Panc1 (cell line): ENCODE results near the gene MAG. TPM values are rescaled to one million over a fixed set of nuclear protein-coding genes. Genes with fewer than 3 reads are reported as not detected.
A peak's percentile ranks its signal among the peaks of the same experiment; 100 is the strongest.

Experiments used
- ATAC-seq: fragments of 200-7000 bp; cut with Tn5 transposase; 2 replicates; pipeline ENCODE4 v1.9.1; 2020; ENCODE audit warnings: mild to moderate bottlenecking, moderate library complexity
- BruUV-seq: library from RNA; stranded (reverse); fragments of 400-500 nt; replicated peaks from 2 replicates; lab custom pipeline; 2021; lab: Mats Ljungman, UMichigan
- CTCF ChIA-PET: fragments of 300-600 bp; sonication (Branson Sonifier 250); formaldehyde crosslinking; loops from one replicate; lab custom pipeline; 2022; ENCODE audit warnings: antibody characterized with exemption; lab: Charles Lee
- POLR2A ChIA-PET: fragments of 300-600 bp; sonication (Branson Sonifier 250); formaldehyde crosslinking; loops from one replicate; lab custom pipeline; 2022; ENCODE audit warnings: antibody characterized with exemption; lab: Charles Lee
- DNase-seq: peaks from one replicate; pipeline ENCODE4 v3.0.0-alpha.2; 2010; ENCODE audit warnings: low read depth, low spot score
- H3K27ac ChIP-seq: 2 replicates; pipeline ENCODE4 v1.5.1; 2011; ENCODE audit warnings: mild to moderate bottlenecking, low read length, inconsistent platforms
- H3K27me3 ChIP-seq: fragments of 200-500 bp; sonication (Bioruptor generic); 2 replicates; pipeline ENCODE4 v1.6.0; 2014; ENCODE audit warnings: low read length, inconsistent platforms; ENCODE audit not compliant: control insufficient read depth, insufficient read depth
- H3K36me3 ChIP-seq: fragments of 200-500 bp; sonication (Bioruptor generic); 2 replicates; pipeline ENCODE4 v1.5.1; 2014; ENCODE audit warnings: inconsistent platforms, mild to moderate bottlenecking, low read length, moderate library complexity; ENCODE audit not compliant: control insufficient read depth, insufficient read depth
- H3K4me1 ChIP-seq: 2 replicates; pipeline ENCODE4 v1.5.1; 2011; ENCODE audit warnings: inconsistent platforms, mild to moderate bottlenecking, low read length, moderate library complexity; ENCODE audit not compliant: control insufficient read depth, insufficient read depth
- H3K4me3 ChIP-seq, 2 experiments: 2 replicates each; pipeline ENCODE4 v1.5.1; 2011 to 2012; ENCODE audit warnings: low read depth in 2 of 2, low read length in 2 of 2, mild to moderate bottlenecking in 2 of 2, inconsistent platforms in 1 of 2, moderate library complexity in 1 of 2
- H3K9me3 ChIP-seq: fragments of 200-500 bp; sonication (Bioruptor generic); 2 replicates; pipeline ENCODE4 v1.5.1; 2014; ENCODE audit warnings: low read depth, mild to moderate bottlenecking, inconsistent platforms, low read length, moderate library complexity; ENCODE audit not compliant: control insufficient read depth, insufficient read depth
- CTCF ChIP-seq: fragments of 450-650 bp; IDR thresholded peaks from 2 replicates; pipeline ENCODE4 v1.5.1; 2017; ENCODE audit warnings: mild to moderate bottlenecking
- POLR2AphosphoS5 ChIP-seq: IDR thresholded peaks from 2 replicates; pipeline ENCODE4 v1.6.1; 2012; ENCODE audit warnings: mild to moderate bottlenecking, low read depth, low read length, moderate library complexity
- REST ChIP-seq, 2 experiments: IDR thresholded peaks; 2 replicates each; pipeline ENCODE4 v1.6.1; 2011 to 2012; ENCODE audit warnings: low read depth in 2 of 2, control low read depth in 1 of 2, low read length in 1 of 2, mild to moderate bottlenecking in 1 of 2, moderate library complexity in 1 of 2; ENCODE audit not compliant: insufficient read depth in 1 of 2
- SIN3A ChIP-seq: IDR thresholded peaks from 2 replicates; pipeline ENCODE4 v1.6.1; 2012; ENCODE audit warnings: low read depth, mild to moderate bottlenecking, low read length, moderate library complexity, borderline replicate concordance; ENCODE audit not compliant: insufficient read depth
- TCF7L2 ChIP-seq: IDR thresholded peaks from 2 replicates; pipeline ENCODE4 v1.6.1; 2011; ENCODE audit warnings: mild to moderate bottlenecking, low read depth, low read length, inconsistent platforms
- in situ Hi-C: cut with HindIII; loops from 2 replicates; pipeline ENCODE4 v1.10.0; 2016; ENCODE audit warnings: low sequenced_read_pairs, low pct_unique_long_range_greater_than_20kb
- intact Hi-C: fragments of 100-400 bp; cut with micrococcal nuclease; formaldehyde crosslinking; loops from one replicate; pipeline ENCODE4 v1.10.0; 2022; ENCODE audit not compliant: unreplicated experiment
- total RNA-seq: library from RNA; stranded (reverse); gene quantifications from one replicate; pipeline ENCODE4 v1.2.1, GENCODE V29; 2021; ENCODE audit not compliant: unreplicated experiment

MAG gene
- total RNA-seq, 1 experiment from 2014 or later = not detected

GRCh38 chr19:35270381-35270811 lies 21.6 kb upstream of the MAG start:
- H3K4me1 ChIP-seq = peaks cover 14% of the 10 kb centered on the region
- H3K36me3 ChIP-seq = peaks cover 14% of the 10 kb centered on the region
- no peaks in the 10 kb centered on the region for H3K9me3 ChIP-seq
- TF ChIP-seq CTCF (no peak), SIN3A (no peak), POLR2AphosphoS5 (no peak), REST (IDR thresholded peaks at IDR 0.05; ENCODE audit: insufficient read depth in 1 of 2, low read depth in 2 of 2, low read length in 1 of 2) (no peak), TCF7L2 (no peak)
- BruUV-seq = no TSS peak
- peak overlapping the region in 1 of 2 experiments; percentile 36; a peak in 2 of 4 replicates for H3K4me3 ChIP-seq
- ATAC-seq (no peak), DNase-seq (no peak)
- no peak overlapping the region for H3K27ac ChIP-seq
- no peaks in the 10 kb centered on the region for H3K27me3 ChIP-seq
- ChIA-PET CTCF (interaction anchor here (0.6 kb wide), 1 partner anchor 146 kb away, joined by 3 read pairs; no protein-coding TSS in a partner anchor), POLR2A (no interaction called here)
- intact Hi-C loops = no loop called here
- in situ Hi-C loops = no loop called here

GRCh38 chr19:35271546-35271945 lies 20.4 kb upstream of the MAG start:
- DNase-seq (no peak), ATAC-seq (no peak)
- intact Hi-C loops = no loop called here
- no TSS peak for BruUV-seq
- CTCF ChIA-PET = no interaction called here
- Histone ChIP-seq H3K4me1 (peaks cover 6% of the 10 kb centered on the region), H3K4me3 (no peak overlapping the region), H3K36me3 (peaks cover 18% of the 10 kb centered on the region), H3K27me3 (no peaks in the 10 kb centered on the region), H3K9me3 (no peaks in the 10 kb centered on the region), H3K27ac (no peak overlapping the region)
- in situ Hi-C loops = no loop called here
- POLR2A ChIA-PET = no interaction called here
- no peak for TF ChIP-seq TCF7L2
- no peak for TF ChIP-seq CTCF
- TF ChIP-seq REST (IDR thresholded peaks at IDR 0.05; ENCODE audit: insufficient read depth in 1 of 2, low read depth in 2 of 2, low read length in 1 of 2) = no peak
- TF ChIP-seq POLR2AphosphoS5 = no peak
- TF ChIP-seq SIN3A = no peak
